K562 treated with DMSO at 1 percent for 4 hours (cell line): ENCODE data around the gene AIG1. TPM values are rescaled to one million over a fixed set of nuclear protein-coding genes. Genes with fewer than 3 reads are reported as not detected.

Source experiments
- total RNA-seq: library from RNA; unstranded; fragments of 300-600 nt; gene quantifications from 2 replicates; pipeline ENCODE4 v1.2.3, GENCODE V29; 2022; ENCODE audit not compliant: insufficient read depth

Gene AIG1, protein sequence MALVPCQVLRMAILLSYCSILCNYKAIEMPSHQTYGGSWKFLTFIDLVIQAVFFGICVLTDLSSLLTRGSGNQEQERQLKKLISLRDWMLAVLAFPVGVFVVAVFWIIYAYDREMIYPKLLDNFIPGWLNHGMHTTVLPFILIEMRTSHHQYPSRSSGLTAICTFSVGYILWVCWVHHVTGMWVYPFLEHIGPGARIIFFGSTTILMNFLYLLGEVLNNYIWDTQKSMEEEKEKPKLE
- total RNA-seq: 91.8 and 113 TPM in 2 replicates

GRCh38 chr6:143060806-143061596 lies at the start of gene AIG1:
Gene AIG1 (plus strand): TSS chr6:143060889. CDS start chr6:143060926, 37 bp downstream.

Other genes with a start within 250 kb of the AIG1 start
- 0.19 and 0.59 TPM in 2 replicates for gene HIVEP2, start 115.7 kb upstream of the AIG1 start, total RNA-seq